RWPE1 (cell line): ENCODE measurements around the gene INSIG1.

ENCODE experiments used
- CTCF ChIA-PET: fragments of 350-600 bp; sonication (Branson Sonifier 250); formaldehyde crosslinking; extraction: SDS; loops from one replicate; lab custom pipeline; 2021; lab: Yijun Ruan, JAX
- POLR2A ChIA-PET: fragments of 400-600 bp; formaldehyde crosslinking; extraction: SDS; loops from one replicate; lab custom pipeline; 2020; ENCODE audit warnings: antibody characterized with exemption; ENCODE audit not compliant: low non-redundant PET; lab: Yijun Ruan, JAX
- DNase-seq: peaks from one replicate; pipeline ENCODE4 v3.0.0; 2012; ENCODE audit warnings: low spot score
- H3K27ac ChIP-seq: fragments of 450-650 bp; 2 replicates; pipeline ENCODE4 v1.5.1; 2017
- CTCF ChIP-seq: fragments of 450-650 bp; conservative IDR thresholded peaks from 2 replicates; pipeline ENCODE4 v1.5.1; 2017; ENCODE audit warnings: low read depth, mild to moderate bottlenecking

The INSIG1 gene

GRCh38 chr7:155337946-155338631 is 40.4 kb downstream of the INSIG1 start:
- DNase-seq: no peak
- TF ChIP-seq CTCF: no peak
- POLR2A ChIA-PET: no interaction called here
- H3K27ac ChIP-seq: no peak overlapping the region
- CTCF ChIA-PET: no interaction called here

- POLR2A ChIA-PET: no interaction called here
- H3K27ac ChIP-seq: no peak overlapping the region
- DNase-seq: no peak
- CTCF ChIA-PET: no interaction called here
- TF ChIP-seq CTCF: no peak
These were observed 41.1 kb downstream of the INSIG1 start for GRCh38 chr7:155338632-155339320.

GRCh38 chr7:155339474-155339873 is 41.8 kb downstream of the INSIG1 start:
- DNase-seq: no peak
- CTCF ChIA-PET: no interaction called here
- H3K27ac ChIP-seq: no peak overlapping the region
- no peak for TF ChIP-seq CTCF
- POLR2A ChIA-PET: no interaction called here

GRCh38 chr7:155340071-155340531 is 42.4 kb downstream of the INSIG1 start:
- no peak overlapping the region for H3K27ac ChIP-seq
- POLR2A ChIA-PET: no interaction called here
- TF ChIP-seq CTCF: no peak
- DNase-seq: no peak
- CTCF ChIA-PET: no interaction called here

GRCh38 chr7:155340721-155341120 is 43.0 kb downstream of the INSIG1 start:
- CTCF ChIA-PET: no interaction called here
- no peak for TF ChIP-seq CTCF
- POLR2A ChIA-PET: no interaction called here
- DNase-seq: no peak
- H3K27ac ChIP-seq: no peak overlapping the region

- no peak overlapping the region for H3K27ac ChIP-seq
- no peak for DNase-seq
- ChIA-PET CTCF (no interaction called here), POLR2A (no interaction called here)
- TF ChIP-seq CTCF: no peak
These were observed 43.8 kb downstream of the INSIG1 start for GRCh38 chr7:155341463-155341983.
